HG02571 (cell line): ENCODE results near the gene BID.
"Not testable (repeated sequence)": the region's sequence is repeated elsewhere in the genome, so short reads cannot be mapped to it uniquely, and the experiment has no call there.

ENCODE experiments used
- ATAC-seq: cut with Tn5 transposase; IDR thresholded peaks from one replicate; pipeline ENCODE4 v1.9.1; 2021; ENCODE audit warnings: mild to moderate bottlenecking, moderate library complexity; ENCODE audit not compliant: unreplicated experiment

BID gene

GRCh38 chr22:17770180-17771077, 3.8 kb downstream of the BID start:
- no peak for ATAC-seq

GRCh38 chr22:17769716-17770082, 4.6 kb downstream of the BID start:
- no peak for ATAC-seq

GRCh38 chr22:17769013-17769715, 5.1 kb downstream of the BID start:
- no peak for ATAC-seq

GRCh38 chr22:17767233-17768065, 6.8 kb downstream of the BID start:
- peak; percentile 69 for ATAC-seq

GRCh38 chr22:17764852-17765251, 9.4 kb downstream of the BID start:
- not testable (repeated sequence) for ATAC-seq

GRCh38 chr22:17764036-17764435, 10.2 kb downstream of the BID start:
- ATAC-seq: no peak

- ATAC-seq: not testable (repeated sequence)
These were observed 10.8 kb downstream of the BID start for GRCh38 chr22:17763442-17763841.

GRCh38 chr22:17761138-17761488, 13.2 kb downstream of the BID start:
- no peak for ATAC-seq

GRCh38 chr22:17754233-17754925, 19.9 kb downstream of the BID start:
- no peak for ATAC-seq

- ATAC-seq: no peak
These were observed 20.8 kb downstream of the BID start for GRCh38 chr22:17753401-17753989.

GRCh38 chr22:17751596-17751995, 22.7 kb downstream of the BID start:
- ATAC-seq: no peak

GRCh38 chr22:17749605-17750395, 24.5 kb downstream of the BID start:
- no peak for ATAC-seq

GRCh38 chr22:17748555-17749353, 25.5 kb downstream of the BID start:
- ATAC-seq: no peak

- no peak for ATAC-seq
These were observed 27.4 kb downstream of the BID start for GRCh38 chr22:17746916-17747315.

- ATAC-seq: no peak
These were observed 29.8 kb downstream of the BID start for GRCh38 chr22:17744430-17744829.

- no peak for ATAC-seq
These were observed 30.4 kb downstream of the BID start for GRCh38 chr22:17743661-17744411.

GRCh38 chr22:17742527-17742902, 31.8 kb downstream of the BID start:
- ATAC-seq: no peak

- no peak for ATAC-seq
These were observed 32.3 kb downstream of the BID start for GRCh38 chr22:17741866-17742526.
